Fibroblast of lung (primary cell): ENCODE results near the gene SPIRE1. TPM values are rescaled to one million over a fixed set of nuclear protein-coding genes. Genes with fewer than 3 reads are reported as not detected.

ENCODE experiments used
- DNase-seq, 2 donors: peaks; one replicate each; pipeline versions ENCODE4 v3.0.0 to v3.0.0-alpha.2; 2010; ENCODE audit warnings: low read depth in 2 of 2
- H2AFZ ChIP-seq: 2 replicates; pipeline ENCODE4 v1.5.1; 2012; ENCODE audit warnings: low read length, control low read depth, inconsistent platforms
- H3K27ac ChIP-seq: 2 replicates; pipeline ENCODE4 v1.5.1; 2011; ENCODE audit warnings: low read length, control low read depth; ENCODE audit not compliant: insufficient read depth
- H3K27me3 ChIP-seq: 2 replicates; pipeline ENCODE4 v1.5.1; 2011; ENCODE audit warnings: mild to moderate bottlenecking, low read length; ENCODE audit not compliant: control insufficient read depth, insufficient read depth
- H3K36me3 ChIP-seq: 2 replicates; pipeline ENCODE4 v1.5.1; 2011; ENCODE audit warnings: low read length; ENCODE audit not compliant: control insufficient read depth, insufficient read depth
- H3K4me1 ChIP-seq: 2 replicates; pipeline ENCODE4 v1.5.1; 2011; ENCODE audit warnings: low read length; ENCODE audit not compliant: control insufficient read depth, insufficient read depth; ENCODE audit errors: extremely low read depth
- H3K4me2 ChIP-seq: 2 replicates; pipeline ENCODE4 v1.5.1; 2011; ENCODE audit warnings: low read length, control low read depth; ENCODE audit not compliant: insufficient read depth; ENCODE audit errors: extremely low read depth
- H3K4me3 ChIP-seq, 4 experiments: fragments of 200-600 bp in 1 of 4; sonication (generic) in 1 of 4; replicated peaks in 1 of 4; 2 replicates each; pipeline ENCODE4 v1.5.1; 2011 to 2016; ENCODE audit warnings: low read length in 4 of 4, low read depth in 3 of 4, mild to moderate bottlenecking in 3 of 4, control low read depth in 2 of 4, inconsistent platforms in 1 of 4, mixed read lengths in 1 of 4; ENCODE audit not compliant: insufficient read depth in 1 of 4; ENCODE audit errors: control extremely low read depth in 1 of 4
- H3K79me2 ChIP-seq: 2 replicates; pipeline ENCODE4 v1.5.1; 2012; ENCODE audit warnings: mild to moderate bottlenecking, low read length, inconsistent platforms; ENCODE audit not compliant: control insufficient read depth, insufficient read depth
- H3K9ac ChIP-seq: 2 replicates; pipeline ENCODE4 v1.5.1; 2011; ENCODE audit warnings: mild to moderate bottlenecking, low read length, control low read depth; ENCODE audit not compliant: insufficient read depth
- H3K9me3 ChIP-seq: 2 replicates; pipeline ENCODE4 v1.5.1; 2012; ENCODE audit warnings: low read depth, low read length; ENCODE audit not compliant: control insufficient read depth, insufficient read depth
- H4K20me1 ChIP-seq: 2 replicates; pipeline ENCODE4 v1.5.1; 2011; ENCODE audit warnings: low read length; ENCODE audit not compliant: control insufficient read depth, insufficient read depth; ENCODE audit errors: extremely low read depth
- EZH2 ChIP-seq: IDR thresholded peaks from 2 replicates; pipeline ENCODE4 v1.5.1; 2012; ENCODE audit warnings: low read length, control low read depth, mild to moderate bottlenecking; ENCODE audit errors: missing control alignments
- polyA plus RNA-seq, 2 donors: library from polyadenylated mRNA; depleted of rRNA in 1 of 2; stranded (reverse) in 1 of 2; unstranded in 1 of 2; fragments of >200 nt; gene quantifications; 2 replicates each; pipeline ENCODE4 v1.2.1, GENCODE V29; 2011 to 2012; ENCODE audit warnings: missing spikeins in 1 of 2
- total RNA-seq: library from RNA; depleted of rRNA; stranded (reverse); fragments of >200 nt; gene quantifications from 2 replicates; pipeline ENCODE4 v1.2.1, GENCODE V29; 2014
- TF ChIP-seq, protein P1 (sequence below), 2 donors: IDR thresholded peaks in 1 of 2; conservative IDR thresholded peaks in 1 of 2; 1 replicate in 1 of 2; 2 replicates in 1 of 2; pipeline ENCODE4 v1.5.1; 2011 to 2012; ENCODE audit warnings: low read length in 2 of 2, control low read depth in 1 of 2, inconsistent platforms in 1 of 2, low read depth in 1 of 2, mild to moderate bottlenecking in 1 of 2

Gene SPIRE1
- total and polyA plus RNA-seq, 2 donors (not counting 1 experiment from before 2014, with no cell fraction given): 19.0 to 31.0 TPM

DNA sequence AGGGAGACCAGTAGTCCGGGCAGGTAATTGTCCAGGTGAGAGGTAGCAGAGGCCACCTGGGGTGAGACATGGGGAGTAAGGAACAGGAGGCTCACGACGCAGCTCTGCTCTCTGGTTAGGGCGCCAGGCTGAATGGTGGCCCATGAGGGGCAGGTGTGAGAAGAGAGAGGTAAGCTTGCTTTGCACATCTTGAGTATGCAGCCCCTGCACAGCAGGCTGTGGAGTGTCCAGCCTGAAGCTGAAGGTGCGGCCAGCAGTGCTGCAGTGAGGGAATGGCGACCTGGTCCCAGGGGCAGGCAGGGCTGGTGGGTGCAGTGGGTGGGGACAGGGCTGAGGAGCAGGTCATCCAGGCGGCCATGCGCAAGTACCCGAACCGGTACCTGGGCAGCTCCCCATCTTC, 234.5 kb downstream of the SPIRE1 start:
- Histone ChIP-seq H4K20me1 (no peaks in the 10 kb centered on the region), H3K36me3 (peaks cover 2% of the 10 kb centered on the region), H3K9me3 (no peaks in the 10 kb centered on the region), H3K4me3 (no peak overlapping the region), H2AFZ (no peak overlapping the region), H3K4me2 (no peak overlapping the region), H3K27me3 (no peaks in the 10 kb centered on the region), H3K9ac (no peak overlapping the region), H3K79me2 (peaks cover 2% of the 10 kb centered on the region), H3K27ac (no peak overlapping the region), H3K4me1 (no peaks in the 10 kb centered on the region)
- TF ChIP-seq, protein P1, sequence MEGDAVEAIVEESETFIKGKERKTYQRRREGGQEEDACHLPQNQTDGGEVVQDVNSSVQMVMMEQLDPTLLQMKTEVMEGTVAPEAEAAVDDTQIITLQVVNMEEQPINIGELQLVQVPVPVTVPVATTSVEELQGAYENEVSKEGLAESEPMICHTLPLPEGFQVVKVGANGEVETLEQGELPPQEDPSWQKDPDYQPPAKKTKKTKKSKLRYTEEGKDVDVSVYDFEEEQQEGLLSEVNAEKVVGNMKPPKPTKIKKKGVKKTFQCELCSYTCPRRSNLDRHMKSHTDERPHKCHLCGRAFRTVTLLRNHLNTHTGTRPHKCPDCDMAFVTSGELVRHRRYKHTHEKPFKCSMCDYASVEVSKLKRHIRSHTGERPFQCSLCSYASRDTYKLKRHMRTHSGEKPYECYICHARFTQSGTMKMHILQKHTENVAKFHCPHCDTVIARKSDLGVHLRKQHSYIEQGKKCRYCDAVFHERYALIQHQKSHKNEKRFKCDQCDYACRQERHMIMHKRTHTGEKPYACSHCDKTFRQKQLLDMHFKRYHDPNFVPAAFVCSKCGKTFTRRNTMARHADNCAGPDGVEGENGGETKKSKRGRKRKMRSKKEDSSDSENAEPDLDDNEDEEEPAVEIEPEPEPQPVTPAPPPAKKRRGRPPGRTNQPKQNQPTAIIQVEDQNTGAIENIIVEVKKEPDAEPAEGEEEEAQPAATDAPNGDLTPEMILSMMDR (conservative IDR thresholded peaks at IDR 0.05 in 1 of 2, IDR thresholded peaks at IDR 0.05 in 1 of 2; ENCODE audit: low read depth in 1 of 2, low read length in 2 of 2): no peak
- TF ChIP-seq EZH2: no peak
- DNase-seq: no peak

DNA sequence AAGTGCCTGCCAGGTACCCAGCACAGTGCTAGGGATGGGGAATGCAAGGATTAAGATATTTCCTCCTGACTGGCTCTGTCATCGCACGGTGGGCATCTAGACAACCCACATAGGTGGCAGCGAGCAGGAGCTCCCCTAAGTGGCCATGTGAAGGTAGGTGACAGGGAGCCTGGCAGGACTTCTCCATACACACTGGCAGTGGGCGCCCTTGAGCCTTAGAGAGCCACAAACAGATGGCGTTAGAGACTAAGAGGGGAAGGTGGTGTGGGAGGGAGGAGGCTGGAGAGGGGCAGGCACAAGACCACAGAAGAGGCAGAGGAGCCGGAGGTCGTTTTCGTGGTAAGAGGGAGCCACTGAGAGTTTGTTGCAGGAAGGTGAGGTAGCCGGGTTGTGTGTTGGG, 235.0 kb downstream of the SPIRE1 start:
- Histone ChIP-seq H3K9me3 (no peaks in the 10 kb centered on the region), H3K79me2 (peaks cover 3% of the 10 kb centered on the region), H3K27me3 (no peaks in the 10 kb centered on the region), H4K20me1 (no peaks in the 10 kb centered on the region), H3K9ac (no peak overlapping the region), H3K36me3 (peaks cover 2% of the 10 kb centered on the region), H3K4me2 (no peak overlapping the region), H3K4me1 (no peaks in the 10 kb centered on the region), H3K27ac (no peak overlapping the region), H2AFZ (no peak overlapping the region), H3K4me3 (no peak overlapping the region)
- no peak for TF ChIP-seq EZH2
- TF ChIP-seq, protein P1 (conservative IDR thresholded peaks at IDR 0.05 in 1 of 2, IDR thresholded peaks at IDR 0.05 in 1 of 2; ENCODE audit: low read depth in 1 of 2, low read length in 2 of 2): no peak
- no peak for DNase-seq

DNA sequence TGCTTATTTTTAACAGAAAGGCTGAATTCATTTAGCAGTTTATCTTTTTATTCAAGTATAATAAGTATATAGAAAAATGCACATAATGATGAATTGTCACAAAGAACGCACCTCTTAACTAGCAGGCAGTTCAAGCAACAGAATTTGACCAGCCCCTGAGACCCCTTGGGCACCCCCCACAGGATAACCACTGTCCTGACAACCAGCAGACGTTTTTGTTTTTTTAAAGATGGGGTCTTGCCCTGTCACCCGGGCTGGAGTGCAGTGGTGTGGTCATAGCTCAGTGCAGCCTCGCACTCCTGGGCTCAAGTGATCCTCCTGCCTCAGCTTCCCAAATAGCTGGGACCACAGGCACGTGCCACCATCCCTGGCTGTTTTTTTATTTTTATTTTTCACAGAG, 236.2 kb downstream of the SPIRE1 start:
- H3K36me3 ChIP-seq: peaks cover 2% of the 10 kb centered on the region
- DNase-seq: no peak
- TF ChIP-seq EZH2: no peak
- TF ChIP-seq, protein P1 (conservative IDR thresholded peaks at IDR 0.05 in 1 of 2, IDR thresholded peaks at IDR 0.05 in 1 of 2; ENCODE audit: low read depth in 1 of 2, low read length in 2 of 2): no peak
- peaks cover 3% of the 10 kb centered on the region for H3K79me2 ChIP-seq
- H3K9me3 ChIP-seq: no peaks in the 10 kb centered on the region
- H3K4me2 ChIP-seq: no peak overlapping the region
- no peaks in the 10 kb centered on the region for H4K20me1 ChIP-seq
- no peak overlapping the region for H3K4me3 ChIP-seq
- H3K4me1 ChIP-seq: no peaks in the 10 kb centered on the region
- H2AFZ ChIP-seq: no peak overlapping the region
- no peak overlapping the region for H3K9ac ChIP-seq
- H3K27ac ChIP-seq: no peak overlapping the region
- no peaks in the 10 kb centered on the region for H3K27me3 ChIP-seq
